HCT116 (cell line): Measurements from ENCODE around the gene OPCML. TPM values are rescaled to one million over a fixed set of nuclear protein-coding genes. Genes with fewer than 3 reads are reported as not detected.

ENCODE experiments used
- ATAC-seq: fragments of 200-7000 bp; cut with Tn5 transposase; 2 replicates; pipeline ENCODE4 v1.9.1; 2020; ENCODE audit warnings: mild to moderate bottlenecking, moderate library complexity
- BruUV-seq: library from RNA; stranded (reverse); fragments of 400-500 nt; replicated peaks from 2 replicates; lab custom pipeline; 2021; lab: Mats Ljungman, UMichigan
- CTCF ChIA-PET: fragments of 300-600 bp; sonication (Branson Sonifier 250); formaldehyde crosslinking; loops from one replicate; lab custom pipeline; 2021; ENCODE audit warnings: antibody characterized with exemption; lab: Charles Lee
- POLR2A ChIA-PET: fragments of 300-600, 350-600 bp; sonication (Branson Sonifier 250); formaldehyde crosslinking; loops from one replicate; lab custom pipeline; 2021; ENCODE audit warnings: antibody characterized with exemption; lab: Charles Lee
- RAD21 ChIA-PET, 2 experiments: fragments of 300-600 bp; sonication (Branson Sonifier 250); formaldehyde crosslinking; loops; one replicate each; lab custom pipeline; 2023; ENCODE audit warnings: low total read pairs in 2 of 2; ENCODE audit not compliant: uncharacterized antibody in 2 of 2, unreplicated experiment in 2 of 2, low non-redundant PET in 1 of 2; lab: Charles Lee
- DNase-seq: peaks from one replicate; pipeline ENCODE4 v3.0.0-alpha.2; 2010; ENCODE audit warnings: low read depth, low spot score
- H2AFZ ChIP-seq: fragments of 200-600 bp; shearing (Covaris generic), sonication (generic); 2 replicates; pipeline ENCODE4 v1.6.1; 2017; ENCODE audit warnings: low read depth, mixed run types, mixed read lengths, antibody characterized with exemption, low read length; ENCODE audit not compliant: poor library complexity, severe bottlenecking
- H3K27ac ChIP-seq: 2 replicates; pipeline ENCODE4 v1.5.1; 2012; ENCODE audit warnings: low read depth, low read length
- H3K27me3 ChIP-seq: fragments of 200-600 bp; sonication (generic); 2 replicates; pipeline ENCODE4 v1.6.1; 2016; ENCODE audit warnings: mixed run types, low read length, mixed read lengths; ENCODE audit not compliant: insufficient read depth
- H3K36me3 ChIP-seq, 2 experiments: fragments of 200-500 bp in 1 of 2; fragments of 200-600 bp in 1 of 2; sonication (Bioruptor generic) in 1 of 2; sonication (generic) in 1 of 2; 2 replicates each; pipeline versions ENCODE4 v1.5.1 to v1.6.1; 2014 to 2016; ENCODE audit warnings: low read length in 2 of 2, inconsistent platforms in 1 of 2, mixed read lengths in 1 of 2, mixed run types in 1 of 2; ENCODE audit not compliant: insufficient read depth in 2 of 2, control insufficient read depth in 1 of 2
- H3K4me1 ChIP-seq, 2 experiments: fragments of 200-600 bp in 1 of 2; sonication (generic) in 1 of 2; 2 replicates each; pipeline versions ENCODE4 v1.5.1 to v1.6.1; 2012 to 2017; ENCODE audit warnings: low read length in 2 of 2, inconsistent platforms in 1 of 2, mild to moderate bottlenecking in 1 of 2, mixed read lengths in 1 of 2, mixed run types in 1 of 2, moderate library complexity in 1 of 2; ENCODE audit not compliant: insufficient read depth in 2 of 2, control insufficient read depth in 1 of 2
- H3K4me2 ChIP-seq: fragments of 200-600 bp; sonication (generic); 2 replicates; pipeline ENCODE4 v1.6.1; 2017; ENCODE audit warnings: mixed run types, low read length, mixed read lengths
- H3K4me3 ChIP-seq, 2 experiments: fragments of 200-600 bp in 1 of 2; sonication (generic) in 1 of 2; replicated peaks in 1 of 2; 2 replicates each; pipeline ENCODE4 v1.5.1; 2011 to 2016; ENCODE audit warnings: low read length in 2 of 2, control low read depth in 1 of 2, low read depth in 1 of 2, mild to moderate bottlenecking in 1 of 2, mixed read lengths in 1 of 2, mixed run types in 1 of 2
- H3K79me2 ChIP-seq: fragments of 200-600 bp; sonication (generic); 2 replicates; pipeline ENCODE4 v1.6.1; 2017; ENCODE audit warnings: mild to moderate bottlenecking, mixed run types, low read length, moderate library complexity, mixed read lengths; ENCODE audit not compliant: insufficient read depth
- H3K9ac ChIP-seq: fragments of 200-600 bp; sonication (generic); 2 replicates; pipeline ENCODE4 v1.6.1; 2016; ENCODE audit warnings: low read length, mixed read lengths
- H3K9me2 ChIP-seq: fragments of 200-600 bp; sonication (generic), shearing (Covaris generic); 2 replicates; pipeline ENCODE4 v1.6.1; 2017; ENCODE audit warnings: mixed run types, mild to moderate bottlenecking, moderate library complexity; ENCODE audit not compliant: insufficient read depth
- H3K9me3 ChIP-seq, 2 experiments: fragments of 200-500 bp in 1 of 2; fragments of 200-600 bp in 1 of 2; sonication (Bioruptor generic) in 1 of 2; sonication (generic) in 1 of 2; 2 replicates each; pipeline ENCODE4 v1.6.1; 2014 to 2017; ENCODE audit warnings: low read length in 2 of 2, mixed read lengths in 2 of 2, inconsistent platforms in 1 of 2, low read depth in 1 of 2, mild to moderate bottlenecking in 1 of 2, mixed run types in 1 of 2, moderate library complexity in 1 of 2; ENCODE audit not compliant: control insufficient read depth in 1 of 2, insufficient read depth in 1 of 2
- H4K20me1 ChIP-seq: fragments of 200-600 bp; sonication (generic), shearing (Covaris generic); 2 replicates; pipeline ENCODE4 v1.6.1; 2017; ENCODE audit warnings: mixed run types, mild to moderate bottlenecking, moderate library complexity; ENCODE audit not compliant: insufficient read depth
- ELF1 ChIP-seq: IDR thresholded peaks from 2 replicates; pipeline ENCODE4 v1.6.1; 2012; ENCODE audit warnings: low read depth, borderline replicate concordance
- EZH2phosphoT487 ChIP-seq: fragments of 200-600 bp; IDR thresholded peaks from 2 replicates; pipeline ENCODE4 v1.6.1; 2018; ENCODE audit warnings: antibody characterized with exemption, borderline replicate concordance
- FOSL1 ChIP-seq: IDR thresholded peaks from 2 replicates; pipeline ENCODE4 v1.6.1; 2012; ENCODE audit warnings: low read depth
- JUND ChIP-seq: IDR thresholded peaks from 2 replicates; pipeline ENCODE4 v1.6.1; 2012
- MAX ChIP-seq: IDR thresholded peaks from 2 replicates; pipeline ENCODE4 v1.6.1; 2012
- REST ChIP-seq: IDR thresholded peaks from 2 replicates; pipeline ENCODE4 v1.6.1; 2012; ENCODE audit warnings: low read depth
- SRF ChIP-seq: IDR thresholded peaks from 2 replicates; pipeline ENCODE4 v1.6.1; 2012; ENCODE audit warnings: low read depth
- TCF7L2 ChIP-seq: IDR thresholded peaks from 2 replicates; pipeline ENCODE4 v1.7.0; 2011; ENCODE audit warnings: borderline replicate concordance, inconsistent platforms; ENCODE audit not compliant: insufficient read depth, insufficient read length; ENCODE audit errors: extremely low read depth
- YY1 ChIP-seq: IDR thresholded peaks from 2 replicates; pipeline ENCODE4 v1.6.1; 2011; ENCODE audit warnings: low read length, low read depth, moderate library complexity, mild to moderate bottlenecking; ENCODE audit not compliant: insufficient replicate concordance; ENCODE audit errors: extremely low read depth
- ZFX ChIP-seq: fragments of 450-650 bp; IDR thresholded peaks from 2 replicates; pipeline ENCODE4 v1.6.1; 2017
- ZNF274 ChIP-seq: fragments of 200-500 bp; sonication (Bioruptor generic); IDR thresholded peaks from 2 replicates; pipeline ENCODE4 v1.6.1; 2014; ENCODE audit warnings: mild to moderate bottlenecking, low read depth, low read length, inconsistent platforms
- intact Hi-C: fragments of 100-400 bp; cut with micrococcal nuclease; formaldehyde crosslinking; loops from 2 replicates; pipeline ENCODE4 v1.10.0; 2022
- total RNA-seq: library from RNA; stranded (reverse); gene quantifications from one replicate; pipeline ENCODE4 v1.2.1, GENCODE V29; 2021; ENCODE audit not compliant: unreplicated experiment

OPCML gene
- total RNA-seq, 1 experiment from 2014 or later: not detected

GRCh38 chr11:133555034-133555433 lies 22.7 kb upstream of the OPCML start:
- CTCF ChIA-PET: no interaction called here

More at GRCh38 chr11:133555034-133555433, 22.7 kb upstream of the OPCML start:
- H3K4me3 ChIP-seq: no peak overlapping the region
- H3K9me3 ChIP-seq: peaks cover 0 to 8% of the 10 kb centered on the region in 2 experiments; a peak in 2 of 4 replicates
- ATAC-seq (no peak), DNase-seq (no peak)
- no peaks in the 10 kb centered on the region for H3K4me1 ChIP-seq
- H3K36me3 ChIP-seq: no peaks in the 10 kb centered on the region
- no peaks in the 10 kb centered on the region for H3K79me2 ChIP-seq
- no peak overlapping the region for H2AFZ ChIP-seq
- H3K4me2 ChIP-seq: no peak overlapping the region
- RAD21 ChIA-PET: no interaction called here
- TF ChIP-seq REST: no peak
- no peak for TF ChIP-seq ZFX
- no peak for TF ChIP-seq ELF1
- no peak for TF ChIP-seq EZH2phosphoT487
- no peak for TF ChIP-seq FOSL1
- TF ChIP-seq ZNF274: no peak
- no peak for TF ChIP-seq JUND
- no peak for TF ChIP-seq TCF7L2
- TF ChIP-seq SRF: no peak
- TF ChIP-seq MAX: no peak
- no peak for TF ChIP-seq YY1
- H3K9me2 ChIP-seq: no peaks in the 10 kb centered on the region
- POLR2A ChIA-PET: no interaction called here
- no peak overlapping the region for H3K9ac ChIP-seq
- H3K27me3 ChIP-seq: no peaks in the 10 kb centered on the region
- no peaks in the 10 kb centered on the region for H4K20me1 ChIP-seq
- intact Hi-C loops: no loop called here
- H3K27ac ChIP-seq: no peak overlapping the region
- no TSS peak for BruUV-seq
